GM10248 (cell line): Measurements from ENCODE around the gene RAB8B.

ENCODE experiments used
- CTCF ChIA-PET: fragments of 300-600 bp; sonication (Branson Sonifier 250); formaldehyde crosslinking; extraction: SDS; loops from one replicate; lab custom pipeline; 2021; ENCODE audit warnings: antibody characterized with exemption; lab: Yijun Ruan, JAX
- POLR2A ChIA-PET: fragments of 350-650 bp; sonication (Branson Sonifier 250); formaldehyde crosslinking; extraction: SDS; loops from one replicate; lab custom pipeline; 2020; ENCODE audit warnings: antibody characterized with exemption; lab: Yijun Ruan, JAX
- DNase-seq: peaks from one replicate; pipeline ENCODE4 v3.0.0; 2012; ENCODE audit errors: extremely low spot score
- CTCF ChIP-seq: IDR thresholded peaks from 2 replicates; pipeline ENCODE4 v1.5.1; 2012; ENCODE audit warnings: mild to moderate bottlenecking, low read depth; ENCODE audit errors: extremely low read depth, missing control alignments, control extremely low read depth

The RAB8B gene

GRCh38 chr15:63156086-63156710 is 33.2 kb upstream of the RAB8B start:
- ChIA-PET POLR2A (interaction anchor here (1.0 kb wide), 1 partner anchor 8 kb away, joined by 3 read pairs; no protein-coding TSS in a partner anchor), CTCF (interaction anchor here (1.0 to 1.4 kb wide), 4 partner anchors 8 to 108 kb away, joined by 3 to 5 read pairs (median 4); no protein-coding TSS in a partner anchor)
- no peak for DNase-seq
- no peak for TF ChIP-seq CTCF

- no peak for TF ChIP-seq CTCF
- DNase-seq = no peak
- CTCF ChIA-PET = interaction anchor here (0.8 to 1.4 kb wide), 6 partner anchors 9 to 310 kb away, joined by 3 to 5 read pairs (median 4); no protein-coding TSS in a partner anchor
- POLR2A ChIA-PET = interaction anchor here (0.7 to 1.0 kb wide), 3 partner anchors 9 to 87 kb away, joined by 3 read pairs; no protein-coding TSS in a partner anchor
These were observed 32.7 kb upstream of the RAB8B start for GRCh38 chr15:63156755-63157117.

GRCh38 chr15:63157118-63157843 is 32.1 kb upstream of the RAB8B start, which contains the start of gene RPS27L:
Gene RPS27L, minus strand, starts transcription at chr15:63157477. Its CDS starts 72 bp downstream, at chr15:63157405.
- ChIA-PET CTCF (interaction anchor here (0.8 to 1.4 kb wide), 7 partner anchors 9 to 310 kb away, joined by 3 to 5 read pairs (median 4); no protein-coding TSS in a partner anchor), POLR2A (interaction anchor here (0.7 to 1.0 kb wide), 3 partner anchors 9 to 86 kb away, joined by 3 read pairs; no protein-coding TSS in a partner anchor)
- DNase-seq = peak; percentile 91
- TF ChIP-seq CTCF = no peak

- POLR2A ChIA-PET = interaction anchor here (0.7 to 1.0 kb wide), 2 partner anchors 12 to 85 kb away, joined by 3 to 5 read pairs; no protein-coding TSS in a partner anchor
- no peak for TF ChIP-seq CTCF
- CTCF ChIA-PET = interaction anchor here (0.8 to 1.4 kb wide), 5 partner anchors 10 to 309 kb away, joined by 3 to 5 read pairs (median 3); no protein-coding TSS in a partner anchor
- peak; percentile 60 for DNase-seq
These were observed 31.4 kb upstream of the RAB8B start for GRCh38 chr15:63157891-63158431.

GRCh38 chr15:63160638-63161037 is 28.8 kb upstream of the RAB8B start:
- DNase-seq = no peak
- no peak for TF ChIP-seq CTCF
- ChIA-PET POLR2A (no interaction called here), CTCF (interaction anchor here (0.9 to 1.1 kb wide), 2 partner anchors 30 to 35 kb away, joined by 3 read pairs; no protein-coding TSS in a partner anchor)

GRCh38 chr15:63163217-63163616 is 26.2 kb upstream of the RAB8B start:
- TF ChIP-seq CTCF = no peak
- DNase-seq = no peak
- CTCF ChIA-PET = interaction anchor here (1.7 kb wide), 1 partner anchor 9 kb away, joined by 3 read pairs; no protein-coding TSS in a partner anchor
- POLR2A ChIA-PET = no interaction called here
